Suprapubic skin (tissue), 4 donors: ENCODE measurements around the gene MINDY3. TPM values are rescaled to one million over a fixed set of nuclear protein-coding genes. Genes with fewer than 3 reads are reported as not detected.
"Not testable (repeated sequence)": the region's sequence is repeated elsewhere in the genome, so short reads cannot be mapped to it uniquely, and the experiment has no call there.

Experiments used
- DNase-seq, 2 donors: peaks; one replicate each; pipeline ENCODE4 v3.0.0-alpha.2; 2019; ENCODE audit warnings: low spot score in 2 of 2
- H3K27ac ChIP-seq: fragments of 200-600 bp; sonication (generic); one replicate; pipeline ENCODE4 v1.5.1; 2019
- H3K27me3 ChIP-seq: fragments of 200-600 bp; sonication (generic); one replicate; pipeline ENCODE4 v1.5.1; 2019
- H3K36me3 ChIP-seq: fragments of 200-600 bp; sonication (generic); one replicate; pipeline ENCODE4 v1.5.1; 2019
- H3K4me1 ChIP-seq: fragments of 200-600 bp; sonication (generic); one replicate; pipeline ENCODE4 v1.5.1; 2019
- H3K4me3 ChIP-seq: fragments of 200-600 bp; sonication (generic); one replicate; pipeline ENCODE4 v1.5.1; 2019; ENCODE audit warnings: mild to moderate bottlenecking
- H3K9me3 ChIP-seq: fragments of 200-600 bp; sonication (generic); one replicate; pipeline ENCODE4 v1.5.1; 2019
- EP300 ChIP-seq: sonication (generic); formaldehyde crosslinking; IDR thresholded peaks from one replicate; pipeline ENCODE4 v1.6.1; 2017; ENCODE audit warnings: antibody characterized with exemption
- POLR2A ChIP-seq, 2 donors: fragments of 450-650 bp; IDR thresholded peaks; one replicate each; pipeline ENCODE4 v1.6.1; 2017; ENCODE audit warnings: antibody characterized with exemption in 2 of 2, mild to moderate bottlenecking in 2 of 2, moderate library complexity in 2 of 2
- POLR2AphosphoS5 ChIP-seq, 3 donors: sonication (generic); formaldehyde crosslinking; IDR thresholded peaks; one replicate each; pipeline ENCODE4 v1.6.1; 2017; ENCODE audit warnings: antibody characterized with exemption in 3 of 3
- WGBS: methylation state at CpG from one replicate; pipeline ENCODE4 v1.1.5; 2018; 5-methylcytosine and 5-hydroxymethylcytosine counted together
- total RNA-seq, 4 donors: library from RNA; depleted of rRNA; stranded (reverse); fragments of >200 nt; gene quantifications; one replicate each; pipeline ENCODE4 v1.1.0, GENCODE V29; 2016
- TF ChIP-seq, protein P1 (sequence below), 2 donors: fragments of 200-600 bp in 1 of 2; fragments of 450-650 bp in 1 of 2; sonication (generic) in 1 of 2; IDR thresholded peaks; one replicate each; pipeline ENCODE4 v1.5.1; 2016 to 2019; ENCODE audit warnings: antibody characterized with exemption in 2 of 2, mild to moderate bottlenecking in 1 of 2, moderate library complexity in 1 of 2

MINDY3 gene
- total RNA-seq, 4 donors from 2014 or later: 18.9 to 37.8 (median 24.9) TPM

DNA sequence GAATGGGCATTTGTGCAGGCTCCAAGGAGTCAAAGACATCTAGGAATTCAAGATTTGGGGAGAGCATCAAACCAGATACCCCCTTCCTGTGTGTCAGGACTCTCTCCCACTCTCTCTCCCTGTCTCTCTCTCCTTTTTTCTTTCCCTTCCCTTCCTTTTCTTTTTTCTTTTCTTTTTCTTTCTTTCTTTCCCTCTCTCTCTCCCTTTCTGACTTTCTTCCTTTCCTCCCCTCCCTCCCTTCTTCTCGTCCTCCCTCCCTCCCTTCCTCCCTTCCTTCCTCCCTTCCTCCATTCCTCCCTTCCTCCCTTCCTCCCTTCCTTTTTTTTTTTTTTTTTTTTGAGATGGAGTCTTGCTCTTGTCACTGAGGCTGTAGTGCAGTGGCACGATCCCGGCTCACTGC lies 24.1 kb upstream of the MINDY3 start:
- TF ChIP-seq EP300 (no peak), POLR2A (IDR thresholded peaks at IDR 0.05) (no peak), POLR2AphosphoS5 (IDR thresholded peaks at IDR 0.05) (no peak)
- TF ChIP-seq, protein P1, sequence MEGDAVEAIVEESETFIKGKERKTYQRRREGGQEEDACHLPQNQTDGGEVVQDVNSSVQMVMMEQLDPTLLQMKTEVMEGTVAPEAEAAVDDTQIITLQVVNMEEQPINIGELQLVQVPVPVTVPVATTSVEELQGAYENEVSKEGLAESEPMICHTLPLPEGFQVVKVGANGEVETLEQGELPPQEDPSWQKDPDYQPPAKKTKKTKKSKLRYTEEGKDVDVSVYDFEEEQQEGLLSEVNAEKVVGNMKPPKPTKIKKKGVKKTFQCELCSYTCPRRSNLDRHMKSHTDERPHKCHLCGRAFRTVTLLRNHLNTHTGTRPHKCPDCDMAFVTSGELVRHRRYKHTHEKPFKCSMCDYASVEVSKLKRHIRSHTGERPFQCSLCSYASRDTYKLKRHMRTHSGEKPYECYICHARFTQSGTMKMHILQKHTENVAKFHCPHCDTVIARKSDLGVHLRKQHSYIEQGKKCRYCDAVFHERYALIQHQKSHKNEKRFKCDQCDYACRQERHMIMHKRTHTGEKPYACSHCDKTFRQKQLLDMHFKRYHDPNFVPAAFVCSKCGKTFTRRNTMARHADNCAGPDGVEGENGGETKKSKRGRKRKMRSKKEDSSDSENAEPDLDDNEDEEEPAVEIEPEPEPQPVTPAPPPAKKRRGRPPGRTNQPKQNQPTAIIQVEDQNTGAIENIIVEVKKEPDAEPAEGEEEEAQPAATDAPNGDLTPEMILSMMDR (IDR thresholded peaks at IDR 0.05): no peak
- Histone ChIP-seq H3K27ac (no peak overlapping the region), H3K4me1 (peaks cover 4% of the 10 kb centered on the region), H3K4me3 (no peak overlapping the region), H3K9me3 (no peaks in the 10 kb centered on the region), H3K27me3 (peaks cover 31% of the 10 kb centered on the region), H3K36me3 (no peaks in the 10 kb centered on the region)
- no peak for DNase-seq
- WGBS: 82% methylated on average over 3 of the region's 3 CpGs

- Histone ChIP-seq H3K4me3 (no peak overlapping the region), H3K27ac (no peak overlapping the region), H3K9me3 (no peaks in the 10 kb centered on the region), H3K4me1 (peaks cover 4% of the 10 kb centered on the region), H3K27me3 (peaks cover 42% of the 10 kb centered on the region), H3K36me3 (no peaks in the 10 kb centered on the region)
- DNase-seq: no peak
- TF ChIP-seq, protein P1 (IDR thresholded peaks at IDR 0.05): no peak
- TF ChIP-seq EP300: no peak
- no peak for TF ChIP-seq POLR2AphosphoS5 (IDR thresholded peaks at IDR 0.05)
- no peak for TF ChIP-seq POLR2A (IDR thresholded peaks at IDR 0.05)
- WGBS: 58% methylated on average over 1 of the region's 1 CpG
These were observed 21.2 kb upstream of the MINDY3 start for GRCh38 chr10:15881542-15881941.

GRCh38 chr10:15879663-15880062 lies 19.4 kb upstream of the MINDY3 start:
- H3K27ac ChIP-seq: no peak overlapping the region
- H3K4me1 ChIP-seq: peaks cover 4% of the 10 kb centered on the region
- H3K9me3 ChIP-seq: no peaks in the 10 kb centered on the region
- H3K36me3 ChIP-seq: no peaks in the 10 kb centered on the region
- no peak for TF ChIP-seq POLR2A (IDR thresholded peaks at IDR 0.05)
- TF ChIP-seq POLR2AphosphoS5 (IDR thresholded peaks at IDR 0.05): no peak
- TF ChIP-seq, protein P1 (IDR thresholded peaks at IDR 0.05): no peak
- no peak for TF ChIP-seq EP300
- no peak overlapping the region for H3K4me3 ChIP-seq
- H3K27me3 ChIP-seq: peaks cover 31% of the 10 kb centered on the region
- no peak for DNase-seq
- 8% methylated on average over 1 of the region's 1 CpG for WGBS

DNA sequence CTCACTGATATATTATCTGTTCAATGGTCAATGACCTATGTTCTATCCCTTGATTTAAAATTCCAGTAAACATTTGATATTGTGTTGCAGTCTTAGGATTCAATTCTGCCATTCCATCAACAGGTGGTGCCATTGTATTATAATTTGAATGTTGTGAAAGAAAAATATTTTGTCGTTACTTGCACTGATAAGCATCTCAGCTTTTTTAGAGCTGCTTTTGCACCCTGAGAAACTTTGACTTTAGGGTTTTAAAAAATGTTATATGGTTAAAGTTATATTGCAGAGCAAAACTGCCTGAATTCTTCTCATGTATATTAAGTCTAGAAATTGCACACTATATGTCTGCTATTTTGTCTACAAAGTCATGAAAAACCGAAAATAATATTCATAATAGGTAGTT lies 18.8 kb upstream of the MINDY3 start:
- Histone ChIP-seq H3K27ac (no peak overlapping the region), H3K9me3 (no peaks in the 10 kb centered on the region), H3K27me3 (peaks cover 27% of the 10 kb centered on the region), H3K36me3 (no peaks in the 10 kb centered on the region), H3K4me1 (peaks cover 4% of the 10 kb centered on the region), H3K4me3 (no peak overlapping the region)
- 33% methylated on average over 2 of the region's 2 CpGs for WGBS
- TF ChIP-seq, protein P1 (IDR thresholded peaks at IDR 0.05): peak; percentile 47 to 48
- TF ChIP-seq EP300 (no peak), POLR2AphosphoS5 (IDR thresholded peaks at IDR 0.05) (no peak)
- no peak for DNase-seq

DNA sequence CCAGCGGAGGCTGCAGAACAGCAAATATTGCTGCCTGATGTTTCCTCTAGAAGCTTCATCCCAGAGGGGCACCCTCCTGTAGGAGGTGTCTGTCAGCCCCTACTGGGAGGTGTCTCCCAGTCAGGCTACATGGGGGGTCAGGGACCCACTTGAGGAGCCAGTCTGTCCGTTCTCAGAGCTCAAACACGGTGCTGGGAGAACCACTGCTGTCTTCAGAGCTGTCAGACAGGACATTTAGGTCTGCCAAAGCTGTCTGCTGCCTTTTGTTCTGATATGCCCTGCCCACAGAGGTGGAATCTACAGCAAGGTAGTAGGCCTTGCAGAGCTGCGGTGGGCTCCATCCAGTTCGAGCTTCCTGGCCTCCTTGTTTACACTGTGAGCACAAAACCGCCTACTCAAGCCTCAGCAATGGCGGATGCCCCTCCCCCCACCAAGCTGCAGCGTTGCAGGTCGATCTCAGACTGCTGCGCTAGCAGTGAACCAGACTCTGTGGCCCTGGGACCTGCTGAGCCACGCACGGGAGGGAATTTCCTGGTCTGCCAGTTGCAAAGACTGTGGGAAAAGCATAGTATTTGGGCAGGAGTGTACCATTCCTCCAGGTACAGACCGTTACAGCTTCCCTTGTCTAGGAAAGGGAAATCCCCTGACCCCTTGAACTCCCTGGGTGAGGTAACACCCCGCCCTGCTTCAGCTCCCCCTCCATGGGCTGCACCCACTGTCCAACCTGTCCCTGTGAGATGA lies 17.7 kb upstream of the MINDY3 start:
- H3K27me3 ChIP-seq: peaks cover 29% of the 10 kb centered on the region
- H3K4me1 ChIP-seq: peaks cover 4% of the 10 kb centered on the region
- DNase-seq: no peak
- TF ChIP-seq EP300 (no peak), POLR2AphosphoS5 (IDR thresholded peaks at IDR 0.05) (no peak), POLR2A (IDR thresholded peaks at IDR 0.05) (no peak)
- TF ChIP-seq, protein P1 (IDR thresholded peaks at IDR 0.05): no peak
- no peaks in the 10 kb centered on the region for H3K9me3 ChIP-seq
- no peak overlapping the region for H3K4me3 ChIP-seq
- 61% methylated on average over 12 of the region's 14 CpGs for WGBS
- no peak overlapping the region for H3K27ac ChIP-seq
- H3K36me3 ChIP-seq: no peaks in the 10 kb centered on the region

DNA sequence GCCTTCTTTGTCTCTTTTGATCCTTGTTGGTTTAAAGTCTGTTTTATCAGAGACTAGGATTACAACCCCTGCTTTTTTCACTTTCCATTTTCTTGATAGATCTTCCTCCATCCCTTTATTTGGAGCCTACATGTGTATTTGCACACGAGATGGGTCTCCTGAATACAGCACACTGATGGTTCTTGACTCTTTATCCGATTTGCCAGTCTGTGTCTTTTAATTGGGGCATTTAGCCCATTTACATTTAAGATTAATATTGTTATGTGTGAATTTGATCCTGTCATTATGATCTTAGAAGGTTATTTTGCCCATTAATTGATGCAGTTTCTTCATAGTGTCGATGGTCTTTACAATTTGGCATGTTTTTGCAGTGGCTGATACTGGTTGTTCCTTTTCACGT lies 16.0 kb upstream of the MINDY3 start:
- not testable (repeated sequence) for DNase-seq, H3K36me3 ChIP-seq, H3K4me3 ChIP-seq, H3K27ac ChIP-seq, H3K9me3 ChIP-seq, H3K4me1 ChIP-seq
- WGBS: 83% methylated on average over 4 of the region's 4 CpGs
- H3K27me3 ChIP-seq: peaks cover 30% of the 10 kb centered on the region

GRCh38 chr10:15872645-15873044 lies 12.3 kb upstream of the MINDY3 start:
- not testable (repeated sequence) for DNase-seq, H3K27ac ChIP-seq, H3K4me3 ChIP-seq, H3K9me3 ChIP-seq, H3K4me1 ChIP-seq, H3K36me3 ChIP-seq
- 96% methylated on average over 4 of the region's 4 CpGs for WGBS
- H3K27me3 ChIP-seq: peaks cover 50% of the 10 kb centered on the region
